H9 (cell line): ENCODE data around the gene GRID1. TPM values are rescaled to one million over a fixed set of nuclear protein-coding genes. Genes with fewer than 3 reads are reported as not detected.

Source experiments
- DNase-seq: peaks from one replicate; pipeline ENCODE4 v3.0.0-alpha.2; 2017
- H2AFZ ChIP-seq: one replicate; pipeline ENCODE4 v1.6.1; 2013; ENCODE audit warnings: mild to moderate bottlenecking, low read length, control low read depth, moderate library complexity
- H2AK5ac ChIP-seq: 2 replicates; pipeline ENCODE4 v1.6.1; 2013; ENCODE audit warnings: low read length, control low read depth, mixed read lengths; ENCODE audit not compliant: insufficient read length
- H2BK120ac ChIP-seq: one replicate; pipeline ENCODE4 v1.6.1; 2013; ENCODE audit warnings: low read depth, mild to moderate bottlenecking, low read length, control low read depth, inconsistent platforms; ENCODE audit not compliant: poor library complexity, severe bottlenecking
- H2BK12ac ChIP-seq: 2 replicates; pipeline ENCODE4 v1.6.1; 2013; ENCODE audit warnings: low read length, control low read depth, mixed read lengths, low read depth; ENCODE audit not compliant: insufficient read length
- H2BK15ac ChIP-seq: 2 replicates; pipeline ENCODE4 v1.6.1; 2013; ENCODE audit warnings: low read depth, low read length, control low read depth
- H2BK20ac ChIP-seq: one replicate; pipeline ENCODE4 v1.6.1; 2013; ENCODE audit warnings: low read depth, mild to moderate bottlenecking, low read length, control low read depth, inconsistent platforms; ENCODE audit not compliant: poor library complexity, severe bottlenecking
- H2BK5ac ChIP-seq: 2 replicates; pipeline ENCODE4 v1.6.1; 2013; ENCODE audit warnings: low read length, control low read depth, mixed read lengths; ENCODE audit not compliant: insufficient read length
- H3K14ac ChIP-seq: 2 replicates; pipeline ENCODE4 v1.6.1; 2013; ENCODE audit warnings: low read length, control low read depth; ENCODE audit not compliant: insufficient read depth
- H3K18ac ChIP-seq: 2 replicates; pipeline ENCODE4 v1.6.1; 2013; ENCODE audit warnings: low read depth, mild to moderate bottlenecking, mixed read lengths, low read length, control low read depth; ENCODE audit not compliant: insufficient read length
- H3K23ac ChIP-seq: 2 replicates; pipeline ENCODE4 v1.6.1; 2013; ENCODE audit warnings: low read length, control low read depth, mixed read lengths, low read depth; ENCODE audit not compliant: insufficient read length
- H3K23me2 ChIP-seq: 2 replicates; pipeline ENCODE4 v1.6.1; 2013; ENCODE audit warnings: low read depth, mild to moderate bottlenecking, mixed read lengths, low read length, control low read depth; ENCODE audit not compliant: insufficient read length, poor library complexity, severe bottlenecking
- H3K27ac ChIP-seq: 2 replicates; pipeline ENCODE4 v1.5.1; 2013; ENCODE audit warnings: low read length, control low read depth, mixed read lengths, low read depth; ENCODE audit not compliant: insufficient read length
- H3K27me3 ChIP-seq: 2 replicates; pipeline ENCODE4 v1.6.1; 2013; ENCODE audit warnings: low read length, control low read depth, inconsistent platforms; ENCODE audit not compliant: insufficient read depth
- H3K4ac ChIP-seq: 2 replicates; pipeline ENCODE4 v1.6.1; 2013; ENCODE audit warnings: low read depth, mild to moderate bottlenecking, control low read depth, inconsistent platforms, low read length, moderate library complexity
- H3K4me1 ChIP-seq: 2 replicates; pipeline ENCODE4 v1.6.1; 2013; ENCODE audit warnings: low read length, control low read depth, inconsistent platforms; ENCODE audit not compliant: insufficient read depth
- H3K4me2 ChIP-seq: 2 replicates; pipeline ENCODE4 v1.6.1; 2013; ENCODE audit warnings: low read length, control low read depth, mixed read lengths; ENCODE audit not compliant: insufficient read length, insufficient read depth
- H3K56ac ChIP-seq: 2 replicates; pipeline ENCODE4 v1.6.1; 2013; ENCODE audit warnings: low read depth, mild to moderate bottlenecking, mixed read lengths, low read length, control low read depth; ENCODE audit not compliant: insufficient read length
- H3K79me1 ChIP-seq: 2 replicates; pipeline ENCODE4 v1.6.1; 2013; ENCODE audit warnings: low read depth, mild to moderate bottlenecking, moderate library complexity, low read length, control low read depth, inconsistent platforms; ENCODE audit not compliant: insufficient read depth, poor library complexity, severe bottlenecking
- H3K79me2 ChIP-seq: 2 replicates; pipeline ENCODE4 v1.6.1; 2013; ENCODE audit warnings: low read length, control low read depth, inconsistent platforms; ENCODE audit not compliant: insufficient read depth
- H3K9ac ChIP-seq: 2 replicates; pipeline ENCODE4 v1.6.1; 2013; ENCODE audit warnings: low read length, control low read depth, mixed read lengths; ENCODE audit not compliant: insufficient read length; ENCODE audit errors: extremely low read depth
- H3K9me3 ChIP-seq: one replicate; pipeline ENCODE4 v1.6.1; 2013; ENCODE audit warnings: low read depth, low read length, inconsistent platforms; ENCODE audit not compliant: control insufficient read depth
- H3T11ph ChIP-seq: one replicate; pipeline ENCODE4 v1.6.1; 2013; ENCODE audit warnings: mild to moderate bottlenecking, low read length, control low read depth, inconsistent platforms
- H4K20me1 ChIP-seq: one replicate; pipeline ENCODE4 v1.6.1; 2013; ENCODE audit not compliant: control insufficient read depth, insufficient read length, insufficient read depth
- H4K5ac ChIP-seq: 2 replicates; pipeline ENCODE4 v1.6.1; 2013; ENCODE audit warnings: low read depth, mild to moderate bottlenecking, mixed read lengths, low read length, control low read depth; ENCODE audit not compliant: insufficient read length
- H4K8ac ChIP-seq: replicated peaks from 2 replicates; pipeline ENCODE4 v1.6.1; 2013; ENCODE audit warnings: low read length, control low read depth, mixed read lengths, low read depth; ENCODE audit not compliant: insufficient read length
- H4K91ac ChIP-seq: 2 replicates; pipeline ENCODE4 v1.6.1; 2013; ENCODE audit warnings: low read depth, mild to moderate bottlenecking, moderate library complexity, mixed read lengths, low read length, control low read depth; ENCODE audit not compliant: insufficient read length
- H3K27ac Mint-ChIP-seq, 3 experiments: 2 replicates in 2 of 3; 3 replicates in 1 of 3; pipeline ENCODE4 v1.8.0; 2020 to 2021; ENCODE audit warnings: mixed read lengths in 3 of 3, mild to moderate bottlenecking in 1 of 3, moderate library complexity in 1 of 3
- H3K27me3 Mint-ChIP-seq: 2 replicates; pipeline ENCODE4 v1.8.0; 2021; ENCODE audit warnings: low read depth, mild to moderate bottlenecking, moderate library complexity, mixed read lengths
- H3K36me3 Mint-ChIP-seq, 3 experiments: 2 replicates in 2 of 3; 3 replicates in 1 of 3; pipeline ENCODE4 v1.8.0; 2020 to 2021; ENCODE audit warnings: low read depth in 3 of 3, mixed read lengths in 3 of 3; ENCODE audit not compliant: insufficient read depth in 1 of 3
- H3K4me1 Mint-ChIP-seq, 2 experiments: 2 replicates each; pipeline ENCODE4 v1.8.0; 2020; ENCODE audit warnings: mixed read lengths in 2 of 2
- H3K4me3 Mint-ChIP-seq, 2 experiments: 2 replicates in 1 of 2; 3 replicates in 1 of 2; pipeline ENCODE4 v1.8.0; 2020 to 2021; ENCODE audit warnings: mild to moderate bottlenecking in 2 of 2, mixed read lengths in 2 of 2, moderate library complexity in 1 of 2
- H3K9me3 Mint-ChIP-seq, 2 experiments: 2 replicates in 1 of 2; 3 replicates in 1 of 2; pipeline ENCODE4 v1.8.0; 2020; ENCODE audit warnings: mild to moderate bottlenecking in 2 of 2, mixed read lengths in 2 of 2, moderate library complexity in 1 of 2
- CTCF ChIP-seq: fragments of 200-600 bp; sonication (generic); conservative IDR thresholded peaks from 3 replicates; pipeline ENCODE4 v1.8.0; 2021; ENCODE audit warnings: antibody characterized with exemption, mild to moderate bottlenecking
- WGBS: extraction: QIAGEN DNeasy Blood & Tissue Kit; methylation state at CpG from one replicate; pipeline ENCODE4 v1.1.7; 2013; ENCODE audit warnings: missing lambda C conversion rate, low lambda C conversion rate, mixed read lengths; ENCODE audit not compliant: insufficient read length; ENCODE audit errors: extremely low coverage; 5-methylcytosine and 5-hydroxymethylcytosine counted together
- total RNA-seq: library from RNA; stranded (reverse); gene quantifications from 2 replicates; pipeline ENCODE4 v1.2.1, GENCODE V29; 2021

The GRID1 gene
- total RNA-seq, 1 experiment from 2014 or later = 0.35 TPM

- Mint-ChIP-seq H3K4me3 (no peak overlapping the region), H3K9me3 (no peaks in the 10 kb centered on the region), H3K27me3 (no peaks in the 10 kb centered on the region), H3K27ac (no peak overlapping the region), H3K36me3 (no peaks in the 10 kb centered on the region), H3K4me1 (peaks cover 0 to 6% of the 10 kb centered on the region in 2 experiments; a peak in 2 of 4 replicates)
- Histone ChIP-seq H4K5ac (no peak overlapping the region), H3K56ac (no peak overlapping the region), H3K27me3 (no peaks in the 10 kb centered on the region), H3K4ac (no peak overlapping the region), H3K23me2 (no peaks in the 10 kb centered on the region), H3K4me2 (no peak overlapping the region), H2AFZ (no peak overlapping the region), H2BK20ac (no peak overlapping the region), H3K14ac (no peak overlapping the region), H3T11ph (no peak overlapping the region), H2BK5ac (no peak overlapping the region), H2BK15ac (no peak overlapping the region), H3K9me3 (no peaks in the 10 kb centered on the region), H3K79me2 (no peaks in the 10 kb centered on the region), H2BK12ac (no peak overlapping the region), H3K23ac (no peak overlapping the region), H4K8ac (no peak overlapping the region), H2AK5ac (no peak overlapping the region), H4K20me1 (no peaks in the 10 kb centered on the region), H4K91ac (no peak overlapping the region), H3K79me1 (no peaks in the 10 kb centered on the region), H2BK120ac (no peak overlapping the region), H3K27ac (no peak overlapping the region), H3K9ac (no peak overlapping the region), H3K4me1 (no peaks in the 10 kb centered on the region), H3K18ac (no peak overlapping the region)
- DNase-seq = peak; percentile 42
- WGBS = no CpG with 5 or more reads among the region's 7 CpGs
- TF ChIP-seq CTCF = peak; percentile 35; the same call in 1 of the 3 replicates
Measured at GRCh38 chr10:86155054-86155921, 211.3 kb downstream of the GRID1 start.
